DMS 273 (cell line): Measurements from ENCODE around the gene COL19A1.

Source experiments
- DNase-seq: peaks from one replicate; lab custom pipeline; 2025; ENCODE audit not compliant: unreplicated experiment; lab: John Stamatoyannopoulos, UW

The COL19A1 gene

DNA sequence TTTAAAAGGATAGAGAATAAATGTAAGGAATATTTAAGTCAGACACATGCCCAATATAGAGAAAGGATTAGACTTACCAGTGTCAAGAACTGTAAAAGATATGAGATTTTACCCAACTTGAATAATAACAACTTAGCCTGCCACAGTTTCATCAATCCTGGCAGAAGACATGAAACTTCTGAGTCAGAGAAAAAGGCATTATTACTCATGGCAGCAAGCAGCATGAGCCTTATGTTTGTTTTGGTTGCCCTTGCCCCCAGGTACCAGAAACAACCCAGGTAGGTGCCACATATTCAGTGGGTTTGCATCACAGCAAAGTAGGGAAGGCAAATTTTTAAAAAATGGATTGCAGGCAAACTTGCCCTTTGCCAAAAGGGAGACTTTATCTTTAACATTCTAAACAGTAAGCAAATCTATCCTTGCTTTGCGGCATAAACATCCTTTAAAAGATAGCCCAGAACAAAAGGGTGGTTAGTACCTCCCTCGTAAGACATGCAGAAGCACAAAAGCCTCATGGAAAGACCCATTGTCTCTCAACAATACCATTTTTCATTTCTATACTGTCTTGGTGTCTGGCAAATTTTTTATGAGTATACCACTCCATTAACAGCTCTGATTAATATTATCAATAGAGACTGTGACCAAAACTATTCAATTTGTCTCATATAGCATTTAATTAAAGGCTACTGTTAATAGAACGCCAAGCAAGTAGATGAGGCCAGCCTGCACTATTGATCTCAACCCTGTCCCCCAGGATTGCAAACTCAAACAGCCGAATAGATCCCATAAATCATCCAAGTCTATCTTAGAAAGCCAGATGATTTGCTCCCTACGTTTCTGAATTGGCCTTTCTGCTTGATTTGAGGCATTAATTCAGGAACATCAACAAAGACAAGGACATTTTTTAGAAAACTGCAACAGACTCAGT is 185.1 kb downstream of the COL19A1 start:
- no peak for DNase-seq

GRCh38 chr6:70059039-70059719 is 192.8 kb downstream of the COL19A1 start:
- DNase-seq, result no peak

GRCh38 chr6:70060680-70061079 is 194.3 kb downstream of the COL19A1 start:
- no peak for DNase-seq

DNA sequence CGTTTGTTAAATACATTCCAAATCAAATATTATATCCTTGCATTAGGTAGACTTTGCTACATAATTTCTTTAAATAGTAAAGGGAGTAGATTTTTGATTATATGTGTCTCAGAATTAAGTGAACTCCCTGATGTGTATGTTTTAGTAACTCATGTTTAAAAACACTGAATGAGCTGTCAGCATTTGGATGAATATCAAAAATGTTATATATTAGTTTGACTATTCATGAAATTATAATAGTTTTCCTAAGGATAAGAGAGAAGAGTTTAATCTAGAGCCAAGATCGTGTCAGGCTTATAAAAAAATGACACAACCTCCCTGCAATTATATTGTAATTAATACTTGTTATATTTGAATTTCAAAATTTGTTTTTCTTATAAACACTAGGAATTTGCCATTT is 195.2 kb downstream of the COL19A1 start:
- no peak for DNase-seq

DNA sequence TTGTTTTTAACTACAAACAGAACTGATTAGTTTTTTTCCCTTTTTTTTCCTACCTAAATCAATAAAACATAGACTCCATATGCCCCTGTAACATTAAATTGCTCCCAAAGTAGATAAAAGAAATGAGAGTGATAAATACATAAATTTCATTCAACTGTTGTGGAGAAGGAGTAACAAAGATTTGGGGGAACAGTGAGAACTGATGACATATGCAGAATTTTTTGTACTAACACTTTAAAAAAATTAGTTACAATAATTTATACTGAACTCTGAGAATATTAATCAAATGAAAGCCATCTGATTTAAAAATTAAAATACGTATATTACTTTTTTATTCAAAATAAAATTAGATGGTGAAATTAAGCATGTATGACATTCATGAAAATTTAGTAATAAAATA is 195.7 kb downstream of the COL19A1 start:
- DNase-seq, result no peak

DNA sequence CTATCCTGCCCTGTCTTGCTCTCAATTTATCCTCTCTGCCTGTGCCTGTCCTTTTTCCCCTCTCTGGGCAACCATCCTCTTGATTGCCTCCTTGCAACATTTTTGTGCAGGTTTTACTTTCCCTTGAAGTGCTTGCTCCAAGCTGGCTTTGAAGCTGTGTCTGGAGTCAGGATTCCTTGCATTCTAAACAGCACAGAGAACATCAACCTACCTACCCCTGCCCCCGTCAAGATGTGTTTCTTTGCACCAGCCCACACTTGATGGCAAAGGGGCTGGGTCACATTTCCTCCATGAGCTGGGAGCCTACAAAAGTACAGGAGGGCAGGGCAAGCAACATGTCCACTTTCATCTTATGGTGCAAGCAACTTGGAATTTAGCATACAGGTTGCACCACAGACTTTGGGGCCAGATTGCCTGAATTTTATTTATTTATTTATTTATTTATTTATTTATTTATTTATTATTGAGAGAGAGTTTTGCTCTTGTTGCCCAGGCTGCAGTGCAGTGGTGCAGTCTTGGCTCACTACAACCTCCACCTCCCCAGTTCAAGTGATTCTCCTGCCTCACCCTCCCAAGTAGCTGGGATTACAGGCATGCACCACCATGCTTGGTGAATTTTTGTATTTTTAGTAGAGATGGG is 206.3 kb downstream of the COL19A1 start:
- no peak for DNase-seq

GRCh38 chr6:70073637-70074036 is 207.3 kb downstream of the COL19A1 start:
- no peak for DNase-seq

- no peak for DNase-seq
Observed at GRCh38 chr6:70079241-70079640, 212.9 kb downstream of the COL19A1 start.

GRCh38 chr6:70080443-70081070 is 214.2 kb downstream of the COL19A1 start:
- DNase-seq, result no peak

GRCh38 chr6:70082830-70083229 is 216.5 kb downstream of the COL19A1 start:
- DNase-seq, result no peak

- no peak for DNase-seq
Observed at GRCh38 chr6:70086806-70087205, 220.4 kb downstream of the COL19A1 start.

DNA sequence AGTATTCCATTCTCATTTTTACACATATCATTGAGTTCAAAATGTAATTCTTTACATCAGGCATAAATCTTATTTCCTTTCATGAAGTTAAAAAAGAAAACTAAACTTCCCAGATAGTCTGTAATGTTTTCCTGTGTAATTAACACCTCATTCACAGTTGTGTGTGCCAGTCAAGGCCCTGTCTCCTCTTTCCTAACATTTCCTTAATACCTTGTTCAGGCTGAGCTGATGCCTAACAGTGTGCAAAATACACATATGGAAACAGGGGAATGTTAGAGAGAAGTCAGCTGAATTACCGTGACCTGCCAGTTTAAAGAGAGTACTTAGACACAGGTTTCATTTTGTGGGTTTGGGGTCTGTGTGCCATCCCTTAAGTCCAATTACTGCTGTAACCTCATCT is 227.8 kb downstream of the COL19A1 start:
- DNase-seq, result no peak

DNA sequence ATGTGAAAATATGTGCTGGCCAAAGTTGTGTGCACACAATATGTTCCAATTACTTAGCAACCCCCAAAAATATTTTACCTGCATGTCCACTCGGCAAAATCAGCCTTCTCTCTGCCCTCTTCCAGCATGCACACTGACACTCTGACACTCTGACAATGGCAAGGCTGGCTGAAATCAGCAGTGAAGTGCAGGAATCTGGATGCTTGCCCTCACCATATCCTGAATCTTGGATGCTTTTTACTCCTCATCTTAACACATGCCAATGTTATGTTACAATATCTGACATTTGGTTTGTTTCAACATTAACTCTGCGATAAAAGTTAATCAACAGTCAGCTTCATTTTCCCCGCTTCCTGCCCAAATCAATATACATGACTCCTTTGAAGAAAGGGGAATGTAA is 233.4 kb downstream of the COL19A1 start:
- no peak for DNase-seq

GRCh38 chr6:70103798-70104197 is 237.4 kb downstream of the COL19A1 start:
- DNase-seq, result peak; percentile 17

- DNase-seq, result peak; percentile 73
Observed at GRCh38 chr6:70107852-70108629, 241.7 kb downstream of the COL19A1 start.

- DNase-seq, result peak; percentile 47
Observed at GRCh38 chr6:70110126-70111022, 244.0 kb downstream of the COL19A1 start.

GRCh38 chr6:70111737-70112136 is 245.4 kb downstream of the COL19A1 start:
- no peak for DNase-seq

- peak; percentile 57 for DNase-seq
Observed at GRCh38 chr6:70112716-70113115, 246.4 kb downstream of the COL19A1 start.

GRCh38 chr6:70113171-70113570 is 246.8 kb downstream of the COL19A1 start:
- DNase-seq, result no peak

- DNase-seq, result no peak
Observed at GRCh38 chr6:70118670-70119069, 252.3 kb downstream of the COL19A1 start.
